ENCODE measurements around the gene OR8S1.
"Not testable (repeated sequence)": the region's sequence is repeated elsewhere in the genome, so short reads cannot be mapped to it uniquely, and the experiment has no call there.

GRCh38 chr12:48551636-48552035 lies 26.2 kb downstream of the OR8S1 start:
- TF ChIP-seq CTCF (IDR thresholded peaks at IDR 0.05); POLR2A (IDR thresholded peaks at IDR 0.05); POLR2AphosphoS5 (IDR thresholded peaks at IDR 0.05); EP300 (IDR thresholded peaks at IDR 0.05; ENCODE audit: low read depth): not testable (repeated sequence)

Measured in transverse colon (tissue), 4 donors.